Measurements from ENCODE around the gene NUP210.

Gene NUP210

DNA sequence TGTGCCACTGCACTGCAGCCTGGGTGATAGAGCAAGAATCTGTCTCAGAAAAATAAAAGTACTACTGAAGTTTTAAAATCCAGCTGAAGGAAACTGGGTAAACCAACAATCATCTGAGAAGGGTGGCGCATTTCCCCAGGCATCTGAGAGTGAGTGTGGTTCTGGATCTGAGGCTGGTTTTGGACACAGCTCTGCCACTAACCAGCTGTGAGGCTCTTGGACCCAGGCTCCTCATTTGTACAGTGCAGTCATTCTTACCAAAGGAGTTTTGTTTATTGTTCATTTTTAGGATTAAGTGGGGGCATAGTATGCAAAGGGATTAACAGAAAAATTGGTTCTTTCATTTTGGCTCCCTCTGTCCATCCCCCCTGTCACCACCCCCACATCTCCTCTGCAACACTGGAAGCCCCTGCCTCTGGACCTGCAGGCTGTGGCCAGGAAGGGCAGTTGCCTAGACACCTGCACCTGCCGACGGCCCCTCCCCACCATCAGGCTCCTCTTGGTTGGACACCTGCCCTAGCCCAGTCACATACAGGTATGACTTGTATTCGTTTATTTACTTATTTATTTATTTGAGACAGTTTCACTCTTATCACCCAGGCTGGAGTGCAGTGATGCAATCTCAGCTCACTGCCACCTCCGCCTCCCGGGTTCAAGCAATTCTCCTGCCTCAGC lies 8.8 kb downstream of the NUP210 start:
- H3K4me3 ChIP-seq (replicated peaks; ENCODE audit: low read depth, low read length) = no peak overlapping the region
- DNase-seq (ENCODE audit: extremely low read depth, insufficient read length) = no peak
- H3K27me3 ChIP-seq (replicated peaks; ENCODE audit: control insufficient read depth, insufficient read depth, low read length) = no peaks in the 10 kb centered on the region
- TF ChIP-seq, protein P1, sequence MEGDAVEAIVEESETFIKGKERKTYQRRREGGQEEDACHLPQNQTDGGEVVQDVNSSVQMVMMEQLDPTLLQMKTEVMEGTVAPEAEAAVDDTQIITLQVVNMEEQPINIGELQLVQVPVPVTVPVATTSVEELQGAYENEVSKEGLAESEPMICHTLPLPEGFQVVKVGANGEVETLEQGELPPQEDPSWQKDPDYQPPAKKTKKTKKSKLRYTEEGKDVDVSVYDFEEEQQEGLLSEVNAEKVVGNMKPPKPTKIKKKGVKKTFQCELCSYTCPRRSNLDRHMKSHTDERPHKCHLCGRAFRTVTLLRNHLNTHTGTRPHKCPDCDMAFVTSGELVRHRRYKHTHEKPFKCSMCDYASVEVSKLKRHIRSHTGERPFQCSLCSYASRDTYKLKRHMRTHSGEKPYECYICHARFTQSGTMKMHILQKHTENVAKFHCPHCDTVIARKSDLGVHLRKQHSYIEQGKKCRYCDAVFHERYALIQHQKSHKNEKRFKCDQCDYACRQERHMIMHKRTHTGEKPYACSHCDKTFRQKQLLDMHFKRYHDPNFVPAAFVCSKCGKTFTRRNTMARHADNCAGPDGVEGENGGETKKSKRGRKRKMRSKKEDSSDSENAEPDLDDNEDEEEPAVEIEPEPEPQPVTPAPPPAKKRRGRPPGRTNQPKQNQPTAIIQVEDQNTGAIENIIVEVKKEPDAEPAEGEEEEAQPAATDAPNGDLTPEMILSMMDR (IDR thresholded peaks at IDR 0.05; ENCODE audit: insufficient read depth, low read length, poor library complexity, severe bottlenecking) = no peak
- H3K36me3 ChIP-seq (ENCODE audit: control insufficient read depth, insufficient read depth, low read length) = peaks cover 9% of the 10 kb centered on the region

- DNase-seq (ENCODE audit: extremely low read depth, insufficient read length) = no peak
- TF ChIP-seq, protein P1 (IDR thresholded peaks at IDR 0.05; ENCODE audit: insufficient read depth, low read length, poor library complexity, severe bottlenecking) = no peak
These were observed 11.2 kb downstream of the NUP210 start for GRCh38 chr3:13408890-13409289.

GRCh38 chr3:13407926-13408325 lies 12.2 kb downstream of the NUP210 start:
- H3K27me3 ChIP-seq (replicated peaks; ENCODE audit: control insufficient read depth, insufficient read depth, low read length) = no peaks in the 10 kb centered on the region
- TF ChIP-seq, protein P1 (IDR thresholded peaks at IDR 0.05; ENCODE audit: insufficient read depth, low read length, poor library complexity, severe bottlenecking) = no peak
- no peak overlapping the region for H3K4me3 ChIP-seq (replicated peaks; ENCODE audit: low read depth, low read length)
- no peak for DNase-seq (ENCODE audit: extremely low read depth, insufficient read length)
- H3K36me3 ChIP-seq (ENCODE audit: control insufficient read depth, insufficient read depth, low read length) = peaks cover 10% of the 10 kb centered on the region

More at GRCh38 chr3:13408890-13409289, 11.2 kb downstream of the NUP210 start:
- Histone ChIP-seq H3K27me3 (replicated peaks; ENCODE audit: control insufficient read depth, insufficient read depth, low read length) (no peaks in the 10 kb centered on the region), H3K4me3 (replicated peaks; ENCODE audit: low read depth, low read length) (no peak overlapping the region), H3K36me3 (ENCODE audit: control insufficient read depth, insufficient read depth, low read length) (peaks cover 7% of the 10 kb centered on the region)

GRCh38 chr3:13407475-13407874 lies 12.6 kb downstream of the NUP210 start:
- TF ChIP-seq, protein P1 (IDR thresholded peaks at IDR 0.05; ENCODE audit: insufficient read depth, low read length, poor library complexity, severe bottlenecking) = no peak
- Histone ChIP-seq H3K36me3 (ENCODE audit: control insufficient read depth, insufficient read depth, low read length) (peaks cover 10% of the 10 kb centered on the region), H3K4me3 (replicated peaks; ENCODE audit: low read depth, low read length) (no peak overlapping the region)

GRCh38 chr3:13406190-13406589 lies 13.9 kb downstream of the NUP210 start:
- no peak for DNase-seq (ENCODE audit: extremely low read depth, insufficient read length)
- Histone ChIP-seq H3K4me3 (replicated peaks; ENCODE audit: low read depth, low read length) (no peak overlapping the region), H3K27me3 (replicated peaks; ENCODE audit: control insufficient read depth, insufficient read depth, low read length) (no peaks in the 10 kb centered on the region), H3K36me3 (ENCODE audit: control insufficient read depth, insufficient read depth, low read length) (peaks cover 11% of the 10 kb centered on the region)
- TF ChIP-seq, protein P1 (IDR thresholded peaks at IDR 0.05; ENCODE audit: insufficient read depth, low read length, poor library complexity, severe bottlenecking) = no peak

More at GRCh38 chr3:13407475-13407874, 12.6 kb downstream of the NUP210 start:
- H3K27me3 ChIP-seq (replicated peaks; ENCODE audit: control insufficient read depth, insufficient read depth, low read length) = no peaks in the 10 kb centered on the region
- DNase-seq (ENCODE audit: extremely low read depth, insufficient read length) = no peak
